ENCODE data around the gene RDH12.

- TF ChIP-seq CTCF (IDR thresholded peaks at IDR 0.05) = no peak
- TF ChIP-seq POLR2A (IDR thresholded peaks at IDR 0.05) = no peak
Measured at GRCh38 chr14:67697006-67697405, 4.7 kb upstream of the RDH12 start.
